ENCODE measurements around the gene ZNF576. TPM values are rescaled to one million over a fixed set of nuclear protein-coding genes. Genes with fewer than 3 reads are reported as not detected.

The ZNF576 gene
- total and polyA plus RNA-seq, 2 of the 13 experiments (the other 11 are each of a cell fraction or from before 2014, with no cell fraction given) = 7.2 to 9.6 TPM

DNA sequence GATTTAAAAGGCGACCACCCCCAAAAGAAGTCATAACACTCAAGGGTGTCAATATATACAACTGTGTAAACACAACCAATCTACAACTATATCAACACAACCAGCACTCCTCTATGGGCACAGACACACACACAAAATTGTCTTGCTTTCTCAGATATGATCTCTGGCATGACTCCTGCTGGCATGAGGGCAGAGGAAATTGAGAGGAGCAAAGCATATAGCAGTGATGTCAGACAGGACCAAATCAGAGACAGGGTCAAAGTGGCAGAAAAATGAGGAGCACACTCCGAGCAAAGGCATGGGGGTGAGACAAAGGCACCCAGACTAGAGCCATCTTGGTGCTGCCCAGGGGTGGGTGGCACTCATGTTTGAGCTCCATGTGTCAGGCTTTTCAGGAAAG lies 10.0 kb upstream of the ZNF576 start:
- no peaks in the 10 kb centered on the region for H3K79me2 ChIP-seq (ENCODE audit: insufficient read depth, low read length)
- no peak overlapping the region for H2AFZ ChIP-seq (ENCODE audit: low read length)
- no peak overlapping the region for H3K27ac ChIP-seq (ENCODE audit: extremely low read length, insufficient read depth, low read length)
- in situ Hi-C loops (cut with HindIII; ENCODE audit: extremely low pct_ligation_motif_present, low pct_unique_long_range_greater_than_20kb) (no loop called here), intact Hi-C loops (cut with micrococcal nuclease; ENCODE audit: unreplicated experiment) (no loop called here)
- H3K4me3 ChIP-seq (replicated peaks in 1 of 3; ENCODE audit: insufficient read depth in 1 of 3, low read depth in 2 of 3, low read length in 3 of 3) = no peak overlapping the region
- peaks cover 26% of the 10 kb centered on the region for H3K4me1 ChIP-seq (ENCODE audit: insufficient read depth, low read length)
- 96% methylated on average over 2 of the region's 2 CpGs for WGBS (ENCODE audit: low lambda C conversion rate)
- ChIA-PET CTCF (ENCODE audit: low intra/inter-chr PET ratio, low total read pairs) (no interaction called here), POLR2A (no interaction called here)
- H4K20me1 ChIP-seq (ENCODE audit: insufficient read depth, low read length) = no peaks in the 10 kb centered on the region
- TF ChIP-seq, protein P1, sequence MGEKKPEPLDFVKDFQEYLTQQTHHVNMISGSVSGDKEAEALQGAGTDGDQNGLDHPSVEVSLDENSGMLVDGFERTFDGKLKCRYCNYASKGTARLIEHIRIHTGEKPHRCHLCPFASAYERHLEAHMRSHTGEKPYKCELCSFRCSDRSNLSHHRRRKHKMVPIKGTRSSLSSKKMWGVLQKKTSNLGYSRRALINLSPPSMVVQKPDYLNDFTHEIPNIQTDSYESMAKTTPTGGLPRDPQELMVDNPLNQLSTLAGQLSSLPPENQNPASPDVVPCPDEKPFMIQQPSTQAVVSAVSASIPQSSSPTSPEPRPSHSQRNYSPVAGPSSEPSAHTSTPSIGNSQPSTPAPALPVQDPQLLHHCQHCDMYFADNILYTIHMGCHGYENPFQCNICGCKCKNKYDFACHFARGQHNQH (CRISPR knock-in tag; IDR thresholded peaks at IDR 0.05) = no peak
- TF ChIP-seq, protein P2, sequence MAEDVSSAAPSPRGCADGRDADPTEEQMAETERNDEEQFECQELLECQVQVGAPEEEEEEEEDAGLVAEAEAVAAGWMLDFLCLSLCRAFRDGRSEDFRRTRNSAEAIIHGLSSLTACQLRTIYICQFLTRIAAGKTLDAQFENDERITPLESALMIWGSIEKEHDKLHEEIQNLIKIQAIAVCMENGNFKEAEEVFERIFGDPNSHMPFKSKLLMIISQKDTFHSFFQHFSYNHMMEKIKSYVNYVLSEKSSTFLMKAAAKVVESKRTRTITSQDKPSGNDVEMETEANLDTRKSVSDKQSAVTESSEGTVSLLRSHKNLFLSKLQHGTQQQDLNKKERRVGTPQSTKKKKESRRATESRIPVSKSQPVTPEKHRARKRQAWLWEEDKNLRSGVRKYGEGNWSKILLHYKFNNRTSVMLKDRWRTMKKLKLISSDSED (CRISPR knock-in tag; IDR thresholded peaks at IDR 0.05) = no peak
- TF ChIP-seq MED13 (CRISPR knock-in tag; IDR thresholded peaks at IDR 0.05) (no peak), MYC (CRISPR knock-in tag; IDR thresholded peaks at IDR 0.05; ENCODE audit: borderline replicate concordance) (no peak), ZNF414 (CRISPR knock-in tag; IDR thresholded peaks at IDR 0.05) (no peak), ZMAT3 (CRISPR knock-in tag; conservative IDR thresholded peaks at IDR 0.05) (no peak), ZNF24 (IDR thresholded peaks at IDR 0.05) (no peak), CC2D1A (CRISPR knock-in tag; IDR thresholded peaks at IDR 0.05) (no peak), IRF2 (CRISPR knock-in tag; IDR thresholded peaks at IDR 0.05) (no peak)
- no peak overlapping the region for H3K9ac ChIP-seq (ENCODE audit: insufficient read depth, low read depth, low read length)
- H3K4me2 ChIP-seq (ENCODE audit: low read depth, low read length) = no peak overlapping the region
- no peak for DNase-seq (ENCODE audit: low spot score)
- no peaks in the 10 kb centered on the region for H3K9me3 ChIP-seq (ENCODE audit: low read length)
- no peaks in the 10 kb centered on the region for H3K27me3 ChIP-seq (ENCODE audit: control insufficient read depth in 1 of 2, insufficient read depth in 2 of 2, low read length in 2 of 2)
- FAIRE-seq = no peak
- no TSS peak for BruUV-seq (replicated peaks)
- no peak for ATAC-seq
- H3K36me3 ChIP-seq (replicated peaks in 1 of 2; ENCODE audit: control insufficient read depth in 1 of 2, insufficient read depth in 2 of 2, low read length in 2 of 2) = 0 out of 5 replicates have a peak, but pooled peaks cover 0 to 3% of the 10 kb centered on the region in 2 experiments
